ENCODE measurements around the gene CRIP2.

Gene CRIP2

DNA sequence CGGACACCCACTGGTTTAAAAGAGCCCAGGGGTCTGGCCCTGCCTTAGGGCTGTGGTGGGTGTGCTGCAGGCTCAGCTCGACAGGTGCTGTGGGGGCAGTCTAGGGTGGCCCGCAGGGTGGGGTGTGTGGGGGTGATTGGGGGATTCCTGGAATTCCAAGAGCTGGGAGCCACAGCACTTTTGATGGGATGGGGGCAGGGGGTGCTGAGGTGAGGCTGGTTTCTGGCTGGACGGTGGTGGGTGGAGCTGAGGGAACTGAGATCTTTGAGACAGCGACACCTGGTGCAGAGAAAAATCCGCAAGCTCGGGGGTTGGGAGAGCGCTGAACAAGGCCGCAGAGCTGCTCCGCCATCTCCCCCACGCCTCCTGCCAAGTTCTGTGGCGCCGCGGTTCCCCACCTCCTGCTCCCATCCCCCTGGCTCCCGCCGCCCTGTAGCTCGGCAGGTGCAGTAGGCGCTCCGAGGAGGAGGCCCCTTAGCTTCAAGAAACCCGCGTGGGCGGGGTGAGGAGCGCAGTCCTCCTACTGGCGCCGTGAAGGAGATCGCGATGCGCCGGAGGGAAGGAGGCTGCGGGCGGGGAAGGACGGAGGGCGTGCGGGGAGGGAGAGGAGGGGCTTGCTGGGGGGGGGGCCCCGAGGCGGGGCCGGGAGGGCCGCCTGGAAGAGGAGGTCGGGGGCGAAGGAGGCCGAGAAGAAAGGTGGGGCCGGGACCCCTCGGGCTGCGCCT lies 15.1 kb downstream of the CRIP2 start:
- peak; percentile 97 for DNase-seq

DNA sequence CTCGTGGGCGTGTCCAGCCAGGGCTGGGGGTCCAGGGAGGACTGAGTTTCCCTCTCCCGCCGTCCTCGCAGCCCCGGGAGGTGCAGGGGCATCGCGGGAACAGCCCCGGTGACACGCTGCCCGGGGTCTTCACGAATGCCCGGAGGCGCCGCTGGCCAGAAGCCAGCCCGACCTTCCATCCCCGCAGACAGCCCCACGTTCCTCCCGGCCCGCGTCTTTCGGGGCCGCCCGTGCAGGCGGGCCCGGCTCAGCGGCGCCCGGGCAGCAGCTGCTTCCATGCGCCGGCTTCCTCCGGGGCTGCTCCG lies 15.6 kb downstream of the CRIP2 start:
- DNase-seq = no peak

DNA sequence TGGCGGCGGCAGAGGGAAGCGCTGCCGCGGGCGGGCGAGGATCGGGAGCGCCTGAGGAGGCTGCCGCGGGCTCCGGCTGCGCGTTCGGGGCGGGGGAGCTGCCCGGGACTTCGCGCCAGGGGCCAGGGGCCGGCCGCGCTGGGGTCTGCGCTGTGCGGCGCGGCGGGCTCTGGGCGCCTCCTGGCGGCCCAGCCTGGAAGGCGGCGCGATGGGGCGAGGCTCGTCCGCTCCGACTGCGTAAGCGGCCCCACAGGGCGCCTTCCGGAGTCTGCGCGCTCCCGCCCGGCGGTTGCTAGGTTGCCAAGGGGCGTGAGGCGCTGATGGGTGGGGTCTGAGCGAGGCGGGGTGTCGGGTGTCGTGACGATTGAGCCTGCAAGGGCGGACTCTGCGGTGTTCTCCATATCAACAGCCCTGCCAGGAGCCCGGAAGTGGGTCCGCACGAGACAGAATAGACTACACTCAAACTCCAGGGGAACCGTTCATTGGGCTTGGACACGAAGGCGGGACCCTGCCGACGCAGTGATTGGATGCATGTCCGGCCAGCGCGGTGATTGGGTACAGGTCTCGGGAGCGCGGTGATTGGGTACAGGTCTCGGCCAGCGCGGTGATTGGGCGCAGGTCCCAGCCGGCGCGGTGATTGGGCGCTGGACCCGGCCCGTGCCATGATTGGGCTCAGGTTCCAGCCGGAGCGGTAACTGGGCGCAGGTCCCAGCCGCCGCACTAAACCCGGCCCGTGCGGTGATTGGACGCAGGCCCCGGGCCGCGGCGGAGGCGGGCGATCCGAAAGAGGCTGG lies 16.1 kb downstream of the CRIP2 start, which contains the start of gene TEDC1:
Gene TEDC1 (plus strand): TSS at position 675 of the 794 bp plus-strand sequence. CDS start 130 bp downstream, outside the sequence.
- DNase-seq = peak; percentile 100

DNA sequence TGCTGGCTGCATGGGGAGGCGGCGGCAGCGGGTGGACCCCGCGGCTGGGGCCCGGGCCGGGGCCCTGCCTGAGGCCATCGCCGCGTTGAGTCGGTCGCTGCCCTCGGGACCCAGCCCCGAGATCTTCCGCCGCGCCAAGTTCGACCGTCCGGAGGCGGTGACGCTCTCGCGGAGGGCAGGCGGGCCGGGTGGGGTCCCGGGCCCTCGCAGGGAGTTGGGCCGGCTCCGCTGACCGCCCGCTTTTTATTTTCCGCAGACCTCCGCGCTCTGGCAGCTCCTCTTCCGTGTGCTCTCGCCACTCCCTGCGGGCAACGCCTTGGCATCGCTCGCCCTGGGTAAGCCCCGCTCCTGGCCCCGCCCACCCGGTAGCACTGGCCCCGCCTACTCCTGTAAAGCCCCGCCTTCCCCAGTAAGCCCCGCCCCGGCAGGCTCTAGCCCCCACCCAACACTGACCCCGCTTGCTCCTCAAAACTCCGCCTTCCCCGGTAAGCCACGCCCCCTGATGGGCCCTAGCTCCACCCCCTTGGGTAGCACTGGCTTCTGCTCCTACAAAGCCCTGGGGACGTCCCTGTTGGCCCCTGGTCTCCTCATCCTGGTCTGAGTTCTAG lies 16.8 kb downstream of the CRIP2 start:
- peak; percentile 54 for DNase-seq

DNA sequence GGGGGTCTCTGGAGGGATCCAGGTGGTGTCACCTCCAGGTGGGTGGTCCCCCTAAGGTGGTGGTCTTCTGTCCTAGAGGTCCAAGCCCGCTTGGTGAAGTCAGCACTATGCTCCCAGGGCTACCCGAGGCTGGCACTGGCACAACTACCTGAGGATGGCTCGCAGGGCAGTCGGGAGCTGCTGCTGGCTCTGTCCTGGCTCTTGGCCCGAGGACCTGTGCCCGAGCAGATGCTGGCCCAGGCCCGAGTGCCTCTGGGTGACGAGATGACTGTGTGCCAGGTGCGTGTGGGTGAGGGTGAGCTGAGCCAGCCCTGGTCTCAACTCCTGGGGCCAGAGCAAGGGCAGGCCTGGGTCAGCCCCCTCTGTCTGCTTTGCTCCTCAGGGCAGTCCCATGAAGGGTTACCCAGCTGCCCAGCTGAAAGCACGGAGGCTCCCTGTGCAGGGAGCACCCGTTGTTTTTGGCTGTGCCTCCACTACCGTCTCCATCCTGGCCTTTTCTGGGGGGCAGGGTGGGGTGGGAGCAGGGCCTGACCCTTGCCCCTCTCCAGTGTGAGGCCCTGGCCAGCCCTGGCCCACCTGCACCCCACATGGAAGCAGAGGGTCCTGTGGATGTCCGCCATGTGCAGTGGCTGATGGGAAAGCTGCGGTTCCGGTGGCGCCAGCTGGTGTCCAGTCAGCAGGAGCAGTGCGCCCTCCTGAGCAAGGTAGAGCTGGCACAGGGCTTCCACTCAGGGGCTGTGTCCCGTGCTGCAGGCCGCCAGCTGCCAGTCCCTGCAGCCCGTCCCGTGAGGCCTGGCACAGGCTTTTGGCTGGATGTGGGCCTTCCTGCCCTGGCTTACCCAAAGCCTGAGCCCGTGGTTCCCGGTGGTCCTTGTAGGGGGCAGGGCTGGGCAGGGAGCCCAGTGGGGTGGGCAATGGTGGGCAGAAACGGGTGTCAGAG lies 17.7 kb downstream of the CRIP2 start:
- DNase-seq = no peak

DNA sequence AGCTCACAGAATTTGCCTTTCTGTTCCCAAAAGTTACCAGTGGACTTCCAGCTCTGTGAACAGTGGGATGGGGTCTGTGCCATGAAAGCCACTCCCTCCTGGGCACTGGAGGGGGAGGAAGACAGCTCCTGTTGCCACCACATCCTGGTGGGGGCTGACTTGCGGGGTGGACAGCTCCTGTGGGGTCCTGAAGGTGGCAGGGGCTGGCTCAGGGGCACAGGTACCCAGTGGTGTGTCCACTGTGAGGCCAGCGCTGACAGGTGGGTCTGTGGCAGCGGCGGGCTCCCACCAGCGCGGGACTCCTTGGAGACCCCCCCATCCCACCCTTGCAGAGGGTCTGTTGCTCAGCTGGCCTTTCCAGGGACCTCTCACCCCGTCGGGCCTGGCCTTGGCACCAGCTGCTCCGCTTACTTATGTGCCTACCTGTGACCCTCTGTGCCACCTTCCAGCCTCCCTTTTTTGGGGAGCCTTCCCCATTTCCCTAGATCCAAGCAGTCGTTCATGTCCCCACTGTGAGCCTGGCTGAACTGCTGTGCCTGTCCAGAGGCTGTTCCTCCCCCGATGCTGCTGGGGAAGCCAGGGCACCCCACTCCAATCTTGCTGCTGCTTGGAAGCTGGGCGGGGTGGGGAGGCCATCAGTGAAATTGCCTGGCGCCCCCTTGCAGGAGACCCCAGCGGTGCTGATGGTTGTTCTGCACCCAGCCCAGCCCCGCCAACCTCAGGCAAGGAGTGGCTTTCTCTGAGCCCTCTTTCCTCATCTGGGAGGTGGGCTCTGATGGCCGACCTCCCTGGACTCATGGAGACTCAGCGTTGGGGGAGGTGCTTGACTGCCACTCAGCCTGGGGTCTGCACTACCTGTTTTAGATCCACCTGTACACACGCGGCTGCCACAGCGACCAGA lies 18.6 kb downstream of the CRIP2 start:
- no peak for DNase-seq

DNA sequence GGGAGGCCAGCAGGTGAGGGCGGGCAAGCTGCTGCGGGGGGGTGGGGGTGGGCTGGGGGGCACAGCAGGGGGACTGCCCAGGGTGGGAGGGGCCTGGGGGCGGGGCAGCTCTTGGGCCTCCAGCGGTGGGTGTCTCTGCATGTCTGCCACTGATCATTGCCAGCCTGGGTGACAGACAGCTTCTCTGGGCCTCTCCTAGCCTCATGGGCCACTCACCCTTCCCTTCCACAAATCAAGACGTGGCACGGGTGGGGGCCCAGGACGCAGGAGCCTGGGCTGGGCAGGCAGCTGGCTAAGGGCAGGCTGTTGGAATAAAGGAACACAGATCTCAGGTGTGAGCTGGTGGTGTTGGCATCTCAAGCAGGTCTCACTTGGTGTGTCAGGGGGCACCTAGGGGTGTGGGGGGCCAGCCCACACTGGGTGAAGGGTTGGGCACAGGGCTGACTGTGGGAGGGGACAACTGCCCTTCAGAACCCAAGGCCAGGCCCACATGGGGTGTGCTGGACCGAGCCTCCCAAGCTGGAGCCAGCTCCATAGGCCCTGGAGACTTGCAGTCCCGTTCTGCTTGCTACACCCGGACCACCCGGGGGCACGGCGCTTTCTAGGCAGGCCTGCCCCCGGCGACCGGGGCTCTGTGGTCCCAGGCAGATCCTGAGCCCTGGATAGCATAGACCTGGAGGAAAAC lies 19.4 kb downstream of the CRIP2 start:
- DNase-seq = no peak

DNA sequence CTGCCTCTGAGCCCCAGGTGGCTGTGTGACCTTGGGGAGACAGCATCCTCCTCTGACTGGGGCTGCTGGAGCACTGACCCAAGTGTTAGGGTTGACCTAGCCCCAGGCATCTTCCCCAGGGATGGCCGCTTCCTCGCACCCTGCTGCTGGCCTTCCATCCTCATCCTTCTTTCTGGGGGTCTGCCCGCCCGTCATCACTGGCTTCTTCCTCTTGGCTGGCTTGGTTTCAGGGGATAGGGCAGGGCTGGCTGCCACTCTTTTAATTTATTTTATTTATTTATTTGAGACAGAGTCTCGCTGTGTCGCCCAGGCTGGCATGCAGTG lies 19.9 kb downstream of the CRIP2 start:
- DNase-seq = no peak

DNA sequence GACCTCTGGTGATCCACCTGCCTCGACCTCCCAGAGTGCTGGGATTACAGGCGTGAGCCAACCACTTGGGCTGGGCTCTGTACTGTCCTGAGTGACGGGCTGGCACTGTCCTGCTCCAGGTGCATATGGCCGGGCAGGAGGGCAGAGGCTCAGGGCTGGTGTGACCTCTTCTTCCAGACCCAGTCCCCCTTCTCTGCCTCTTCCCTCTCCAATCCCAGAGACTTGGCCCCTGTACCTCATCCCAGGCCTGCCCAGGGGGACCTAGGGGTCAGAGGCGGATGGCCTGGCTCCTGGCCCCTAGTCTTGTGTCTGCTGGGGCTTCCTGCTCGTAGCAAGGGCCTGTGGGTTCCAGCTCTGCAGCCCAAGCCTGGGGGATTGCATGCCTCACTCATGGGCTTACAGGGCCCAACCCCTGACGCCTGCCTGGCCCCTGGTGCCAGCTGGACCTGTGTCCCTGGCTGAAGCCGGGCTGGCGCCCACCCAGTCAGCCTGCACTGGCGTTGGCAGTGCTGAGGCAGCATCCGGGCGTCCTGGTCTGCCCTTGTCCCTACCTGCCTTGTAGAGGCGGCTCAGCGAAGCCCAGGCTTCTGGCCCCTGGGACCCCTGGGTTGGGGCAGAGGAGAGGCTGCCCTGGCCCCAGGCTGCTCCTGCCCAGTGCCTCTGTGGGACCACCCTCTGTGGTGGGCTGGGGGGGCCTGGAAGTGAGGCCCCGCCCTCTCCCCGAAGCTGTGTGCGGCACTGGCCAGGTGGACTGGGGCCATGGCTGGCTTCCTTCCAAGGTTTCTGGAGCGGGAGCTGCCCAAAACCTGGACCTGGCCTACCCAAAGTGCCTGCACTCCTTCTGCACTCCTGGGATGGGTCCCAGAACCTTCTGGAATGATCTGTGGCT lies 20.7 kb downstream of the CRIP2 start:
- no peak for DNase-seq

DNA sequence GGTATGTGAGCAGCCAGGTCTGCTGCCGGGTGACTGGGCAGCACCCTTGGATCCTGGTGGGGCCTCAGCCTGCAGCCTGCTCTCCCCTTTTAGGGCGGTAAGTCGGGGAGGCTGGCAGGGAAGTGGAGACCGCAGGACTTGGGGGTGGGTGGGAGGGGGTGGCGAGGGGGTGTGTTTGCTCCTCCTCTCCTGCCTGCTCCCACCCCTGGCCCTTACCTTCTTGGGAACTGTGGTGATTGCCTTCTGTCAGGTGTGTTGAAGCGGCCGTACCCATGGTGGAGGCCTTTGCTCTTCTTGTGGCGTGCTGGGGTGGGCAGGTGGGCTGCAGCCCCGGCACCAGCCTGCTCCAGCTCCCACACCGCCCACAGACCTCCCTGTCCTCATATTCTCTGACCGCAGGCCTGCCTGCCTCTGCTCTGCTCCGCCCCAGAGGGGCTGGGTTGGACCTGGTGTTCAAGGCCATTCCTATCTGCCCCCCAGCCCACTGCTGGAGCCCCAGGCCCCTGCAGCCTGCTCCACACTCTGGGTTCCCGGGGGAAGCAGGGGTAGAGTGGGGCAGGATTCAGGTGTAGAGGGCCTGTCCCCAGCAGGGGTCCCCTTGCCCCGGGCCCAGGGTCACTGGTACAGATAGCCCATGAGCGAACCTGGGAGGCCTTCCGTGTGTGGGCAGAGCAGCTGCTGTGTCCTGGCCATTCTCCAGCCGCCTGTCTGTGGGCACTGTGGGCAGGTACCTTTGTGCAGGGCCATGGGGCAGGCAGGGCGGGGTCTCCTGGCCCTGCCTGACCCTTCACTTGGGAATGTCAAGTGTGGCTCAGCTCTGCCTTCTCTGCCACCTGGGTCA lies 21.6 kb downstream of the CRIP2 start:
- no peak for DNase-seq

DNA sequence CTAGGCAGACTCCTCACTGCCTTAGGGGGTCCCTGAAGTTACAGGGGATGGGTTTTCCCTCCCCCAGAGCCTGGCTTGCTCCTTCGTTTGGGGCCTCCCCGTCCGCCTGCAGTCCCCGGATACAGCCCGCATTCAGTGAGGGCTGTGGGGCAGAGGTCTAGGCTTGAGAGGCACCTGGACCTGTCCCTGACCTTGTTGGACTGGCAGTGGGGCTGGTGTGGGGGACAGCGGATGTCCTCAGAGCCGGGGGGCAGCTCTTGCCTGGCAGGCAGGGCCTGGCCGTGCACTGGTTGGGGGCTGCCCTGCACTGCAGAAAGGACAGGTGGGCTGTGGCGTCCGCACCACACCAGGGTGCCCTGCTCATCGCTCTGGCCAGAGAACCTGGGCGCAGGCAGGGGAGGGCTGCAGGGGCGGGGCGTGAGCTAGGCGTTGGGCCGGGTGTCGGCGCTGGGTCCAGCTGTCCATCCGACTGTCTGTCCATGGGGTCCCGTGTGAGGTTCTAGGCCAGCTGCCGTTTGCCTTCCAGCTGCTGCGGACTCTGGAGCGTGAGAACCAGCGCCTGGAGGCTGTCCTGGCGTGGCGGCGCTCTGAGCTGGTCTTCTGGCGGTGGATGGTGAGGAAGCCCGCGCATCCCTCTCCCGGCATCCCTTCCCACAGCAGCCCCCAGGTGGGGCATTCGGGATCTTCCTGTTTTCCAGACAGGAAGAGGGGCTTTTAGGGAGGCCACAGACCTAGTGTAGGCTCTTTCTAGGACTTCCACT lies 22.4 kb downstream of the CRIP2 start:
- DNase-seq = no peak

DNA sequence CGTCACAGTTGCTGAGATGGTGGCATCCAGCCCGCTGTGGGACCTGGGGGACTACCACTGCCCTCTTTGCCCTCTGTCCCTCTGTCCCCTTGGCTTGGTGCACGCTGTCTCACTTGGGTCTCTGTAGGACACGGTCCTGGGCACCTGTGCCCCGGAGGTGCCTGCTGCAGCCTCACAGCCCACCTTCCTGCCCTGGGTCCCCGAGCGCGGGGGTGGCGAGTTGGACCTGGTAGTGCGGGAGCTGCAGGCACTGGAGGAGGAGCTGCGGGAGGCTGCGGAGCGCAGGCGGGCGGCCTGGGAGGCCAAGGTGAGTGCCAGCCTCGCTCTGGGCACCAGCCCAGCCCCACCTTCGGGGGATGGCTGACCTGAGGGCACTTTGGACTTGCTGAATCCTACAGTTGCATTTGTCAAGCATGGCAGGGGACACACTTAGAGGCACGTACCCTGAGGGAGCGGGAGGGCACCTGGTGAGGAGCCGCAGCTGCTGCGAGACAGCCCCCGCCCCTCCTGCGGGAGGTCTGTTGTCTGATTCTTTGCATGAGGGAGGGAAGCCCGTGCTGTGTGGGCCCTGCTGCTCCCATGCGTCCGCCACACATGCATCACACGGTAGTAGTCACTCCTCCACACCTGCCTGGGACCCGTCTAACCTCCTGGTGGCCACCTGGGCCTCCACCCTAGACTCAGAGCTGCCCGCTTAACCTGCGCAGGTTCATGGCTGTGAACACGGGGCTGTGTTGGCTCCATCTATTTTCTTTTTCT lies 23.2 kb downstream of the CRIP2 start:
- DNase-seq = peak; percentile 50

DNA sequence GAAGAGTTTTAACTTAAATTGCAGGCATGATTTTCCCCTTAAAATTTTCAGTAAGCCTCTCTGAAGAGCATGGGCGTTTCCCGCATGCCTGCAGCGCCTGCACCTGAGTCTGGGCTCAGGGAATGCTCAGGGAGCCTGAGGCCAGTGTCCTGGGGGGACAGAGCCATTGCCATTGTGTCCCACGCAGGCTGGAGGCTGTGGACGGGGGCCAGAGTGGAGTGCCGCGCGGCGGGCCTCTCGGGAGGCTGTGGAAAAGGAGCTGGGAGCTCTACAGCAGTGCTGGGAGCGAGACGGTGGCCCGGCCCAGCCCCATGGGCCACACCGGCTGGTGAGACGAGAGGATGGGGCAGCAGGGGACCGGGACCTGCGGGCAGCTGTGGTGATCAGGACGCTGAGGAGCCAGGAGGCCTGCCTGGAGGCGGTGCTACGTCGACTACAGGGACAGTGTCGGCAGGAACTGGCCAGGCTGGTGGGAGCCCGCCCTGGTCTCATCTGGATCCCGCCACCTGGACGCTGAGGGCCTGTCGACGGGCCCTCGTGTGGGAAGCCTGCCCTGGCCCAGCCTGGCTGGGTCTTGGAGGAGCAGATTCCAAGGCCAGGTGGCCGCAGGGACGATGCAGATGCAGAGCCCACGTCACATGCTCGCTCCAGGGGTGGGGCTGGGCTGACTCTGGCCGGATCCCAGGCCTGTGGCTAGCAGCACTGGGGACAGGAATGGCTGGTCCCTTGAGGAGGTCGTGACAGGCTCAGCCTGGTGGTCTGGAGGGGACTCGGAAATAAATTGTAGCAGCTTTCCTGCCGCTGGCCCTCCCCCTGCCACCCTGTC lies 24.0 kb downstream of the CRIP2 start:
- DNase-seq = no peak

DNA sequence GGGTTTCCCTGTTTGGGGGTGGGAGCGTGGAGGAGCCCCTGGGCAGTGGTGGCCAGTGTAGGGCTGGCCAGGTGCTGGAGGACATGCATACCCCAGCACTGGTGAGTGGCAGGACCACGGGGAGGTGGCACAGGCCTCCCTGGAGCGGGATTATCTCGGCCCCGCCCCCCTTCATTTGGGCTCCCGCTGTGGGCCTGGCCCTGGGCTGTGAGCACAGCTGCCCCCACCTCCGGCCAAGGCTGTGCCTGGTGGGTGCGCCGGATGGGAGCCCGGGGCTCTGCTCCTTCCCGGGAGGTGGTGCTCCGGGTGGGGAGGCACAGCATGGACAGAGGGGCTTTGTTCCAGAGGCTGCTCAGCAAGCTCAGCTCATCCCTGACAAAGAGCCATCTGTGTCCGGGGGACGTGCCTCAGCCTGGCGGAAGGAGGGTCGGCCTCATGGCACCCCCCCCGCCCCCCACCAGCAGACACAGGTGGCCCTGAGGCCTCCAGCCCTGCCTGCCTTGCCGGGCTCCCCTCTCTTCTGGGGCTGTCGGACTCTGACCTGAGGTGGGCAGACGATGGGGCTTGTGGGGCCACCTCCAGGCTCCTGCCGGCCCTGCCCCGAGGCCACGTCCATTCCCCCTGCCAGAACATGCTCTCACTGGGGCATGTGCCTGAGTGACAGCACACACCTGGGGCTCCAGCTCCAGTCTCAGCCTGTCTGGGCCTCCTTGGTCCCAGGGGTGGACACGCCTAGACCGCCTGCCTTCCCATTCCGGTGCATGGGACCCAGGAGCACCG lies 24.8 kb downstream of the CRIP2 start:
- no peak for DNase-seq

DNA sequence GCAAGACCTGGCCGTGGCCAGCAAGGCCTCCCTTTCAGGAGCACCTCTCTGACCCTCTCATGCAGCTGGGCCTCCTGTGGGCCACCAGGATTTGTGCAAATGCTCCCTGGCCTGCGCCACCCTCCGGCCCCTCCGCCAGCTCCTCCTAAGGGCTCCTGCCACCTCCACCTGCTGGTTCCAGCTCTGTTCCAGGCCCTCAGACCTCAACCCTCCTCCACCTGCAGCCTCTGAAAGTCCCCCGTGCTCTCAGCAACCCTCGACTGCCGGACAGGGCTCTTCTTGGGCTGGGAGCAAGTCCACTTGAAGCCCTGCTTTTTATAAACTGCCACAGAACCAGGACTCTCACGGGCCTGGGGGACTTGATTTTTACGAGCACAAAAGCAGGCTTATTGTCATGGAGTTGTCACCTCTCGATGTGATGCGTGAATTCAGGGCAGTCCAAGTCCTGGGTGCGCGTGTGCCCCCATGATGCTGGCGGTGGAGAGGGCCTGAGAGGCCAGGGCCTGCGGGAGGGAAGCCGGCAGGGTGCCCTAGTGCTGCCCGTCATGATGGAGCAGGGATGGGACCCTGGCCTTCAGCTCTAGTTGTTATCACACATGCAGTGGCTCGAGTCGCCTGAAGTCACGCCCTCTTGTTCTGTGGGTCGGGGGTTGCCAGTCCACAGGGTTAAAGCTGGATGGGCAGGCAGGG lies 25.6 kb downstream of the CRIP2 start:
- no peak for DNase-seq

All from COR-L47 (cell line).